Mesenteric fat pad (tissue), 1 donor: ENCODE results near the gene SLC2A11. TPM values are rescaled to one million over a fixed set of nuclear protein-coding genes. Genes with fewer than 3 reads are reported as not detected.

Source experiments
- total RNA-seq: library from RNA; stranded (reverse); fragmentation: NEBNext Ultra II Directional; extraction: Animal tissue kit (Norgen Biotek cat#: 25700); gene quantifications from one replicate; pipeline ENCODE4 v1.2.1, GENCODE V29; 2021
- donor health status: DM: yes; HTN: yes; CAD: no.

Gene SLC2A11
- total RNA-seq, 1 donor from 2014 or later: 8.4 TPM

Other genes with a start within 250 kb of the SLC2A11 start
- 0.39 TPM for gene DRICH1, start 225.6 kb upstream of the SLC2A11 start, total RNA-seq
- 1.5 TPM for gene RGL4, start 166.9 kb upstream of the SLC2A11 start, total RNA-seq
- gene ZNF70, start 106.8 kb upstream of the SLC2A11 start, total RNA-seq: 7.8 TPM
- not detected for gene VPREB3, start 103.5 kb upstream of the SLC2A11 start, total RNA-seq
- not detected for gene C22orf15, start 94.9 kb upstream of the SLC2A11 start, total RNA-seq
- gene CHCHD10, start 89.9 kb upstream of the SLC2A11 start, total RNA-seq: 357 TPM
- 5.7 TPM for gene MMP11, start 85.0 kb upstream of the SLC2A11 start, total RNA-seq
- gene SMARCB1, start 70.9 kb upstream of the SLC2A11 start, total RNA-seq: 70.7 TPM
- 1.4 TPM for gene DERL3, start 18.9 kb upstream of the SLC2A11 start, total RNA-seq
- 319 TPM for gene MIF, start 36.5 kb downstream of the SLC2A11 start, total RNA-seq
- gene GSTT2B, start 103.3 kb downstream of the SLC2A11 start, total RNA-seq: 3.8 TPM
- 1.2 TPM for gene DDTL, start 109.0 kb downstream of the SLC2A11 start, total RNA-seq
- gene DDT, start 116.6 kb downstream of the SLC2A11 start, total RNA-seq: 116 TPM
- gene GSTT2, start 122.3 kb downstream of the SLC2A11 start, total RNA-seq: not detected
- not detected for gene GSTT4, start 147.6 kb downstream of the SLC2A11 start, total RNA-seq
- 41.7 TPM for gene CABIN1, start 153.4 kb downstream of the SLC2A11 start, total RNA-seq